H1 (cell line): ENCODE measurements around the gene CRACDL. TPM values are rescaled to one million over a fixed set of nuclear protein-coding genes. Genes with fewer than 3 reads are reported as not detected.

Source experiments
- CTCF ChIA-PET: fragments of 300-600 bp; sonication (Branson Sonifier 250); formaldehyde crosslinking; loops from one replicate; lab custom pipeline; 2021; ENCODE audit not compliant: partially characterized antibody; lab: Charles Lee
- POLR2A ChIA-PET: fragments of 300-600 bp; sonication (Branson Sonifier 250); formaldehyde crosslinking; loops from one replicate; lab custom pipeline; 2021; ENCODE audit warnings: inconsistent platforms; ENCODE audit not compliant: partially characterized antibody; lab: Charles Lee
- DNase-seq, 2 experiments: peaks; one replicate each; pipeline versions ENCODE4 v3.0.0 to v3.0.0-alpha.2; 2010 to 2022; ENCODE audit warnings: low spot score in 2 of 2, low read depth in 1 of 2, mixed read lengths in 1 of 2
- FAIRE-seq: peaks from 2 replicates; lab custom pipeline; 2011; peaks lifted over from hg19 to GRCh38; lab: Jason Lieb, UNC
- H2AFZ ChIP-seq: 2 replicates; pipeline ENCODE4 v1.8.1; 2012; ENCODE audit warnings: low read length, inconsistent platforms
- H2AK5ac ChIP-seq: 2 replicates; pipeline ENCODE4 v1.6.1; 2013; ENCODE audit warnings: low read depth, low read length
- H2BK120ac ChIP-seq: replicated peaks from 2 replicates; pipeline ENCODE3; 2013; ENCODE audit warnings: low read depth, low read length, inconsistent platforms
- H2BK12ac ChIP-seq: 2 replicates; pipeline ENCODE4 v1.6.1; 2013; ENCODE audit warnings: low read depth, low read length
- H2BK15ac ChIP-seq: 2 replicates; pipeline ENCODE4 v1.6.1; 2013; ENCODE audit warnings: low read length
- H2BK20ac ChIP-seq: 2 replicates; pipeline ENCODE4 v1.6.1; 2013; ENCODE audit warnings: low read length
- H2BK5ac ChIP-seq: 2 replicates; pipeline ENCODE4 v1.6.1; 2013; ENCODE audit warnings: low read depth, low read length
- H3K14ac ChIP-seq: 2 replicates; pipeline ENCODE4 v1.6.1; 2013; ENCODE audit warnings: inconsistent platforms; ENCODE audit not compliant: insufficient read length
- H3K18ac ChIP-seq: 2 replicates; pipeline ENCODE4 v1.6.1; 2013; ENCODE audit warnings: low read length; ENCODE audit errors: extremely low read depth
- H3K23ac ChIP-seq: 2 replicates; pipeline ENCODE4 v1.6.1; 2013; ENCODE audit warnings: inconsistent platforms; ENCODE audit not compliant: insufficient read length
- H3K23me2 ChIP-seq: 2 replicates; pipeline ENCODE4 v1.6.1; 2013; ENCODE audit warnings: low read depth, low read length
- H3K27ac ChIP-seq: 2 replicates; pipeline ENCODE4 v1.6.1; 2011; ENCODE audit warnings: low read depth, low read length, inconsistent platforms
- H3K27me3 ChIP-seq, 4 experiments: replicated peaks in 1 of 4; 1 replicate in 1 of 4; 2 replicates in 3 of 4; pipeline versions ENCODE4 v1.6.1 to v1.8.1; 2011 to 2013; ENCODE audit warnings: low read length in 3 of 4, mild to moderate bottlenecking in 3 of 4, inconsistent platforms in 2 of 4, mixed read lengths in 2 of 4, moderate library complexity in 1 of 4; ENCODE audit not compliant: control insufficient read depth in 3 of 4, insufficient read depth in 3 of 4; ENCODE audit errors: extremely low read depth in 1 of 4
- H3K36me3 ChIP-seq, 4 experiments: 2 replicates each; pipeline versions ENCODE4 v1.6.1 to v1.8.1; 2011 to 2013; ENCODE audit warnings: mild to moderate bottlenecking in 4 of 4, low read length in 3 of 4, moderate library complexity in 2 of 4, control low read depth in 1 of 4, inconsistent platforms in 1 of 4; ENCODE audit not compliant: insufficient read depth in 4 of 4, control insufficient read depth in 2 of 4
- H3K4ac ChIP-seq: replicated peaks from 2 replicates; pipeline ENCODE3; 2013; ENCODE audit warnings: low read length, low read depth, mixed read lengths, inconsistent platforms; ENCODE audit not compliant: insufficient read length
- H3K4me1 ChIP-seq, 4 experiments: replicated peaks in 1 of 4; 1 replicate in 1 of 4; 2 replicates in 3 of 4; pipeline versions ENCODE4 v1.6.1 to v1.8.1; 2011 to 2013; ENCODE audit warnings: low read length in 3 of 4, inconsistent platforms in 2 of 4, mixed read lengths in 1 of 4; ENCODE audit not compliant: insufficient read depth in 4 of 4, control insufficient read depth in 3 of 4
- H3K4me2 ChIP-seq, 2 experiments: 2 replicates each; pipeline versions ENCODE4 v1.6.1 to v1.8.1; 2011 to 2013; ENCODE audit warnings: low read depth in 2 of 2, low read length in 2 of 2, control low read depth in 1 of 2, inconsistent platforms in 1 of 2, mild to moderate bottlenecking in 1 of 2; ENCODE audit not compliant: insufficient read depth in 1 of 2
- H3K4me3 ChIP-seq, 4 experiments: fragments of 200-600, 300-600 bp in 1 of 4; sonication (generic), shearing (Covaris generic), sonication (Bioruptor Twin) in 1 of 4; 2 replicates each; pipeline versions ENCODE4 v1.5.1 to v1.8.1; 2011 to 2016; ENCODE audit warnings: low read length in 4 of 4, low read depth in 3 of 4, control low read depth in 2 of 4, inconsistent platforms in 2 of 4, mild to moderate bottlenecking in 2 of 4, mixed read lengths in 1 of 4, moderate library complexity in 1 of 4; ENCODE audit not compliant: insufficient read depth in 2 of 4; ENCODE audit errors: extremely low read depth in 1 of 4
- H3K56ac ChIP-seq: replicated peaks from 2 replicates; pipeline ENCODE3; 2013; ENCODE audit warnings: low read depth, mild to moderate bottlenecking, mixed read lengths, low read length, inconsistent platforms; ENCODE audit not compliant: insufficient read length
- H3K79me1 ChIP-seq: 2 replicates; pipeline ENCODE4 v1.6.1; 2013; ENCODE audit warnings: low read depth, low read length, control low read depth
- H3K79me2 ChIP-seq, 2 experiments: 2 replicates each; pipeline versions ENCODE4 v1.6.1 to v1.8.1; 2012 to 2013; ENCODE audit warnings: low read length in 2 of 2, mild to moderate bottlenecking in 2 of 2, inconsistent platforms in 1 of 2; ENCODE audit not compliant: insufficient read depth in 2 of 2, control insufficient read depth in 1 of 2
- H3K9ac ChIP-seq, 4 experiments: replicated peaks in 1 of 4; 1 replicate in 1 of 4; 2 replicates in 3 of 4; pipeline versions ENCODE4 v1.6.1 to v1.8.1; 2011 to 2013; ENCODE audit warnings: low read depth in 3 of 4, low read length in 3 of 4, control low read depth in 2 of 4, mild to moderate bottlenecking in 2 of 4, moderate library complexity in 2 of 4, inconsistent platforms in 1 of 4; ENCODE audit errors: extremely low read depth in 1 of 4
- H3K9me3 ChIP-seq, 2 experiments: 2 replicates each; pipeline versions ENCODE4 v1.6.1 to v1.8.1; 2012 to 2013; ENCODE audit warnings: mild to moderate bottlenecking in 2 of 2, moderate library complexity in 2 of 2, control low read depth in 1 of 2, inconsistent platforms in 1 of 2, low read depth in 1 of 2, low read length in 1 of 2, mixed read lengths in 1 of 2; ENCODE audit not compliant: insufficient read depth in 2 of 2
- H4K20me1 ChIP-seq, 2 experiments: replicated peaks in 1 of 2; 2 replicates each; pipeline versions ENCODE3 to v1.8.1; 2011 to 2013; ENCODE audit warnings: inconsistent platforms in 2 of 2, low read length in 2 of 2, mild to moderate bottlenecking in 1 of 2; ENCODE audit not compliant: insufficient read depth in 2 of 2, control insufficient read depth in 1 of 2
- H4K5ac ChIP-seq: 2 replicates; pipeline ENCODE4 v1.6.1; 2013; ENCODE audit warnings: low read length, low read depth, mixed read lengths, inconsistent platforms; ENCODE audit not compliant: insufficient read length
- H4K8ac ChIP-seq: 2 replicates; pipeline ENCODE4 v1.8.0; 2013; ENCODE audit warnings: mild to moderate bottlenecking, moderate library complexity, low read length, inconsistent platforms; ENCODE audit not compliant: insufficient read depth; ENCODE audit errors: extremely low read depth
- H4K91ac ChIP-seq: replicated peaks from 2 replicates; pipeline ENCODE3; 2013; ENCODE audit warnings: low read length, mixed read lengths, inconsistent platforms; ENCODE audit not compliant: insufficient read length
- BACH1 ChIP-seq: IDR thresholded peaks from 2 replicates; pipeline ENCODE4 v1.6.1; 2012; ENCODE audit warnings: low read length, improper control_type of control experiment
- RAD21 ChIP-seq, 2 experiments: IDR thresholded peaks in 1 of 2; conservative IDR thresholded peaks in 1 of 2; 2 replicates each; pipeline ENCODE4 v1.6.1; 2011; ENCODE audit warnings: low read depth in 2 of 2, low read length in 2 of 2, improper control_type of control experiment in 1 of 2, inconsistent platforms in 1 of 2, mild to moderate bottlenecking in 1 of 2, moderate library complexity in 1 of 2
- SAP30 ChIP-seq: fragments of 300-600 bp; sonication (generic); IDR thresholded peaks from 2 replicates; pipeline ENCODE4 v1.7.1; 2012; ENCODE audit warnings: low read length, moderate library complexity, mild to moderate bottlenecking, inconsistent platforms; ENCODE audit not compliant: insufficient read depth, insufficient replicate concordance
- SUZ12 ChIP-seq: fragments of 200-600 bp; sonication (generic); IDR thresholded peaks from 2 replicates; pipeline ENCODE4 v1.6.1; 2012; ENCODE audit warnings: mild to moderate bottlenecking, inconsistent platforms, low read length, moderate library complexity, mixed read lengths
- WGBS, 2 experiments: shearing (Covaris generic) in 1 of 2; methylation state at CpG; one replicate each; pipeline versions ENCODE4 v1.1.6 to v1.1.7; 2013 to 2015; ENCODE audit warnings: low lambda C conversion rate in 2 of 2, mixed read lengths in 2 of 2, inconsistent platforms in 1 of 2, low coverage in 1 of 2, missing lambda C conversion rate in 1 of 2; ENCODE audit not compliant: insufficient replicate concordance in 2 of 2, insufficient coverage in 1 of 2, insufficient read length in 1 of 2; ENCODE audit errors: extremely low coverage in 1 of 2, missing lambda C conversion rate in 1 of 2; 5-methylcytosine and 5-hydroxymethylcytosine counted together
- polyA plus RNA-seq, 7 experiments: library from polyadenylated mRNA; depleted of rRNA in 3 of 7; stranded (reverse) in 5 of 7; unstranded in 2 of 7; fragments of >200 nt in 5 of 7; fragments of 200-250 nt in 2 of 7; gene quantifications; 1 replicate in 5 of 7; 2 replicates in 1 of 7; 4 replicates in 1 of 7; pipeline versions ENCODE4 v1.2.1 to v1.2.3, GENCODE V29; 2011 to 2013; ENCODE audit warnings: missing spikeins in 2 of 7, mixed read lengths in 2 of 7
- total RNA-seq: library from RNA; stranded (reverse); fragmentation: NEBNext Ultra II Directional; extraction: Animal tissue kit (Norgen Biotek cat#: 25700); gene quantifications from 2 replicates; pipeline ENCODE4 v1.2.1, GENCODE V29; 2021
- TF ChIP-seq, protein P1 (sequence below): IDR thresholded peaks from 2 replicates; pipeline ENCODE4 v1.6.1; 2012; ENCODE audit warnings: inconsistent platforms
- TF ChIP-seq, protein P2 (sequence below): IDR thresholded peaks from 2 replicates; pipeline ENCODE4 v1.6.1; 2011; ENCODE audit warnings: low read depth, mild to moderate bottlenecking, low read length; ENCODE audit not compliant: insufficient read depth
- TF ChIP-seq, protein P3 (sequence below), 3 experiments: IDR thresholded peaks; 1 replicate in 2 of 3; 2 replicates in 1 of 3; pipeline versions ENCODE4 v1.5.1 to v1.6.1; 2011; ENCODE audit warnings: low read length in 3 of 3, mild to moderate bottlenecking in 3 of 3, inconsistent platforms in 2 of 3, low read depth in 1 of 3, moderate library complexity in 1 of 3; ENCODE audit not compliant: insufficient read depth in 1 of 3; ENCODE audit errors: control extremely low read depth in 1 of 3

The CRACDL gene
- total and polyA plus RNA-seq, 2 of the 8 experiments (the other 6 are each of a cell fraction or from before 2014, with no cell fraction given), result 0.07 to 0.38 TPM

DNA sequence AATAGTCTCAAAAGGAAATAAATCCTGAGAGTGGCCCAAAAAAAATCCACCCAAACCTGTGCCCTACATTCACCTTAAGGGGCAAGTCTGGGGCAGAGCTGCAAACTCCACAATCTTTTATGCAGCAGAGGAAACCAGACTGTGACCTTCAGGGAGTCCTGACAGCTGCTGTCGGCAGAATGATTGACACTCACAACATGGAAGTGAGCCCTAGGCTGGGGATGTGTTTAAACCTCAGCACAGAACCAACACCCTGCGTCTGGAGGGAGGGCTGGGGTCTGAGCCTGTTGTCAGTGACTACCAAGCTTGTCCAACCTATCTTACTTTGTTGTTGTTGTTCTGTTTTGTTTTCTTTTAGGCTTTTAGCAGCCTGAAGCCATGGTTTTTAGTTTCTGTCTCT is 39.6 kb downstream of the CRACDL start:
- POLR2A ChIA-PET, result no interaction called here
- Histone ChIP-seq H3K36me3 (no peaks in the 10 kb centered on the region), H3K79me2 (no peaks in the 10 kb centered on the region), H3K14ac (no peak overlapping the region), H3K79me1 (no peaks in the 10 kb centered on the region), H2BK5ac (no peak overlapping the region), H3K56ac (no peak overlapping the region), H3K9me3 (no peaks in the 10 kb centered on the region), H3K27ac (no peak overlapping the region), H2AK5ac (no peak overlapping the region), H2BK15ac (no peak overlapping the region), H4K91ac (no peak overlapping the region), H3K4ac (no peak overlapping the region), H3K18ac (no peak overlapping the region), H3K27me3 (no peaks in the 10 kb centered on the region), H3K23me2 (no peaks in the 10 kb centered on the region), H2BK12ac (no peak overlapping the region), H4K20me1 (no peaks in the 10 kb centered on the region), H2AFZ (no peak overlapping the region), H3K23ac (no peak overlapping the region), H3K4me3 (no peak overlapping the region), H3K9ac (no peak overlapping the region), H3K4me2 (no peak overlapping the region), H4K5ac (no peak overlapping the region), H4K8ac (no peak overlapping the region), H2BK120ac (no peak overlapping the region), H3K4me1 (no peaks in the 10 kb centered on the region), H2BK20ac (no peak overlapping the region)
- DNase-seq, result peak in 1 of 2 experiments; percentile 10
- WGBS, 2 experiments, result 79% methylated on average over 2 of the region's 2 CpGs; no CpG with 5 or more reads in 1 of the 2 experiments
- CTCF ChIA-PET, result interaction anchor here (1.0 to 1.4 kb wide), 4 partner anchors 12 to 114 kb away, joined by 3 to 4 read pairs (median 3); no protein-coding TSS in a partner anchor
- no peak for FAIRE-seq
- TF ChIP-seq RAD21 (IDR thresholded peaks at IDR 0.05 in 1 of 2, conservative IDR thresholded peaks at IDR 0.05 in 1 of 2; ENCODE audit: low read depth in 2 of 2, low read length in 2 of 2) (no peak), SUZ12 (no peak), BACH1 (no peak), SAP30 (no peak)
- TF ChIP-seq, protein P1, sequence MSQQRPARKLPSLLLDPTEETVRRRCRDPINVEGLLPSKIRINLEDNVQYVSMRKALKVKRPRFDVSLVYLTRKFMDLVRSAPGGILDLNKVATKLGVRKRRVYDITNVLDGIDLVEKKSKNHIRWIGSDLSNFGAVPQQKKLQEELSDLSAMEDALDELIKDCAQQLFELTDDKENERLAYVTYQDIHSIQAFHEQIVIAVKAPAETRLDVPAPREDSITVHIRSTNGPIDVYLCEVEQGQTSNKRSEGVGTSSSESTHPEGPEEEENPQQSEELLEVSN, result no peak
- TF ChIP-seq, protein P2, sequence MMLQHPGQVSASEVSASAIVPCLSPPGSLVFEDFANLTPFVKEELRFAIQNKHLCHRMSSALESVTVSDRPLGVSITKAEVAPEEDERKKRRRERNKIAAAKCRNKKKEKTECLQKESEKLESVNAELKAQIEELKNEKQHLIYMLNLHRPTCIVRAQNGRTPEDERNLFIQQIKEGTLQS, result no peak
- TF ChIP-seq, protein P3, sequence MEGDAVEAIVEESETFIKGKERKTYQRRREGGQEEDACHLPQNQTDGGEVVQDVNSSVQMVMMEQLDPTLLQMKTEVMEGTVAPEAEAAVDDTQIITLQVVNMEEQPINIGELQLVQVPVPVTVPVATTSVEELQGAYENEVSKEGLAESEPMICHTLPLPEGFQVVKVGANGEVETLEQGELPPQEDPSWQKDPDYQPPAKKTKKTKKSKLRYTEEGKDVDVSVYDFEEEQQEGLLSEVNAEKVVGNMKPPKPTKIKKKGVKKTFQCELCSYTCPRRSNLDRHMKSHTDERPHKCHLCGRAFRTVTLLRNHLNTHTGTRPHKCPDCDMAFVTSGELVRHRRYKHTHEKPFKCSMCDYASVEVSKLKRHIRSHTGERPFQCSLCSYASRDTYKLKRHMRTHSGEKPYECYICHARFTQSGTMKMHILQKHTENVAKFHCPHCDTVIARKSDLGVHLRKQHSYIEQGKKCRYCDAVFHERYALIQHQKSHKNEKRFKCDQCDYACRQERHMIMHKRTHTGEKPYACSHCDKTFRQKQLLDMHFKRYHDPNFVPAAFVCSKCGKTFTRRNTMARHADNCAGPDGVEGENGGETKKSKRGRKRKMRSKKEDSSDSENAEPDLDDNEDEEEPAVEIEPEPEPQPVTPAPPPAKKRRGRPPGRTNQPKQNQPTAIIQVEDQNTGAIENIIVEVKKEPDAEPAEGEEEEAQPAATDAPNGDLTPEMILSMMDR (IDR thresholded peaks at IDR 0.05; ENCODE audit: control extremely low read depth in 1 of 3, insufficient read depth in 1 of 3, low read depth in 1 of 3, low read length in 3 of 3), result no peak
